NCI-H1417 treated with DMSO at 0.1 percent for 48 hours (cell line): ENCODE measurements around the gene ERICH2.

ENCODE experiments used
- DNase-seq: peaks from one replicate; lab custom pipeline; 2025; lab: John Stamatoyannopoulos, UW

The ERICH2 gene

DNA sequence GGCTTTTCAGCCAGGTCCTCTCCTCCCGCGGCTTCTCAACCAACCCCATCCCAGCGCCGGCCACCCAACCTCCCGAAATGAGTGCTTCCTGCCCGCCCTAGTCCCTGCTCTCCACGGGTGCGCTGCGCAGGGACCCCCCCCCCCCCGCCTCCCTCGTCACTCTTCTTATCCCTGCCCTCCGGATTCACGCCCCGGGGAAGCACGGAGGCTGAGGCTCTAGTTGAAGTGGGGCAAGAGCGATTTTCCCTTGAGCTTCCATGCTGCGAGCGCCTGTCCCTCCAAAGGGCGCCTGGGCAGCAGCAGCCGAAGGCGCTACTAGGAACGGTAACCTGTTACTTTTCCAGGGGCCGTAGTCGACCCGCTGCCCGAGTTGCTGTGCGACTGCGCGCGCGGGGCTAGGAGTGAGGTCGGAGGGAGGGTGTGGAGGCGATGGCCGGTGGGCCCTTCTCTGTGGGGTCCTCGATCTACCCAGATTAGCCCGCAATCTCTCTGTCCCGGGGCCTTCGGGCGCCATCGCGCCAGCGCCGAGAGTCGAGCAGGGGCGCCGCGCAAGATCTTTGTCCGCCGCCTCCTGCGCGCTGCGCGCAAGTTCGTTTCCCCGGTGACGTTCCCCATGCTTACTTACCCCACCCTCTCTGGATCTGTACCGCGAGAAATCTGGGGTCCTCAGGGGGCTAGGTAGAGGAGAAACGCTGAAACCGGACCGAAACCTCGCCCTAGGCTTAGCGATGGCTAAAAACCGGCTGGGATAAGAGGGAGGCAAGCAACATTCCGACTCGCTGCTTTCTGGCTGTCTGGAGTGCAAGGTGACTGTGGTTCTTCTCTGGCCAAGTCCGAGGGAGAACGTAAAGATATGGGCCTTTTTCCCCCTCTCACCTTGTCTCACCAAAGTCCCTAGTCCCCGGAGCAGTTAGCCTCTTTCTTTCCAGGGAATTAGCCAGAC, 47.2 kb downstream of the ERICH2 start:
- DNase-seq = no peak

- no peak for DNase-seq
Measured at GRCh38 chr2:170818036-170818751, 48.0 kb downstream of the ERICH2 start.

GRCh38 chr2:170818752-170819470, 48.7 kb downstream of the ERICH2 start:
- DNase-seq = no peak

GRCh38 chr2:170819680-170820664, 49.8 kb downstream of the ERICH2 start:
- no peak for DNase-seq

DNA sequence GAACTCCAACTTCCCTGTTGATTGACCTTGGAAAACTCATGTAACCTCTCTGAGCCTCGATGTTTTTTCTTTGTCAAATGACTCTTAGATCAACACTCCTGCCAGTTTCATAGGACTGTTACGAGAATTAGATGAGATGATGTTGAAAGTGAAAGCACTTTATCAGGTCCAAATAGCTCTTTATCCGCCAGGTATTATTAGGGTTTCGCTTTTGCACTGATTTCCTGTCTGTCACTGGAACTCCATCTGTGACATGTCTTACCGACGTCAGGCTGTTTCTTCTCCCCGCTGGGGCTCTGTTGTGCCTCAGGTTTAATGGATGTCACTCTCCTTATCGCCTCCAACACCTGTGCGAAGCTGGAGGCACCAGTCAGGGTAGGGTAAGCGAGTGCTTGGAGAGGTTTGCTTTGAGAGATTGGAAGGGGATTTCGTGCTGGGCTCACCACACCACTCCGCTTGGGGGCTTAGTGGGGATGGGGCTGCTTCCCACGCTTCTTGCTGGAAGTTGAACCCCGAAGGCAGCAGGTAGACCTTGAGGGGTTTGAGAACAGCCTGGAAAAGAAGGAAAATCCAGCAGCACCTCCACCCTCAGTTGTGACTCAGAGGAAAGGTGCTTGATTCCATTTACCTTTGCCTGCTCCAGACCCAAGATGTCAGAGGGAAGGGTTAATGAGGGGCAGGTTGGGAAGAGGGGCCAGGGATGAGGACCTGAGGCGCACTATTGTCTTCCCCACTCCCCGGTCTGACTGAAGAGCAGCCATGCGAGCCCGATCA, 50.8 kb downstream of the ERICH2 start:
- no peak for DNase-seq

GRCh38 chr2:170821531-170822289, 51.5 kb downstream of the ERICH2 start:
- no peak for DNase-seq

GRCh38 chr2:170822290-170823087, 52.3 kb downstream of the ERICH2 start:
- no peak for DNase-seq

DNA sequence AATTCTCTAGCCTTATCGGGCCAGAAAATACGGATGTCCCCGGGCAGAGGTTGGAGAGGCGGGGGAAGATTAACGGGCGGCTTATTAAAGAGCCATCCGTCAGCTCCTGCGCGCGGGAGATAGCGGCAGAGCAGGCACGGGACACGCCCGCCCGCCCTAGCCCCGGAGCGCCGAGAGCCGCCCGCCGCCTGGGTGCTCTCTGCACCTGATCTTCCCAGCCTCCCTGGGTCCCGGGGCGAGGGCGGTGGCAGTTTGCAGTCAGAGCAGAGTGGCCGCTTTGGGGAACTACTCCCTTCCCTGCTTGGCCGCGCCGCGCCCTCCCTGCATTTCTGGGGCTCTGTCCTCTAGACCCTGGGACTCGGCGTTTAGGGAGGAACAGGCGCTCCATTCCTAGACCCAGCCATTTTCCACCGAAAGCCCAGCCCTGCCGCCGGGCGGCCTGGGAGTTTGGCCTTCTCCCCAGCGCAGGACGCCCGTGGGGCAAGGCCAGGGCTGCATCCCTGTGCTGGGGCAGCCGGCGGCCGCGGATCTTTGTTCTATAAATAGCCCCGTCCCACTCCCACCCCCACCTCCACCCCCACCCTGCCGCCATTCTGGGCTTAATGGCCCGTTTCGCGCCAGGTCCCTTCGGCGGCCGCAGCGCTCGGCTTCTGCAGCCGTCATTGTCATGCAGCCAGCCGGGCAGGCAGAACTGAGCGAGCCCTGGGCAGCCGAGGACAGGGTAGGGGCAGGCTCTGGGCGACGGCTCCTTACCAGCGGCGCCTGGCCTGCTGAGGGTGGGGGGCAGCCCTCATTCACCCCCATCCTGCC, 53.1 kb downstream of the ERICH2 start:
- DNase-seq = no peak

DNA sequence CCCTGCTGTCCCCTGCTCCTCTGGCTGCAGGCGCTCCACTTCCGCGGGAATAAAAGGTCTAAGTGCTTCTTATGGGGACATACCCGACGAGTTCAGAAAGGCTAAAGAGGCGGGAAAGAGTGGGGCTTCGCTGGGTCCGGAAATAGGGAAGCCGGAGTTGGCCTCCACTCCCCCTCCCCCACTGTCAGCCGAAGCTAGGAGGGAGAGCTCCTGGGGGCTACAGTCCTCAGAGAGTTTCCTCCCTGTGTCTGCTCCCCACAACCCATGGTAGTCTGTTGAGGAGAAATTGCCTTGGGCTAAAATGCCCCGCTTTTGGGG, 53.7 kb downstream of the ERICH2 start:
- no peak for DNase-seq

DNA sequence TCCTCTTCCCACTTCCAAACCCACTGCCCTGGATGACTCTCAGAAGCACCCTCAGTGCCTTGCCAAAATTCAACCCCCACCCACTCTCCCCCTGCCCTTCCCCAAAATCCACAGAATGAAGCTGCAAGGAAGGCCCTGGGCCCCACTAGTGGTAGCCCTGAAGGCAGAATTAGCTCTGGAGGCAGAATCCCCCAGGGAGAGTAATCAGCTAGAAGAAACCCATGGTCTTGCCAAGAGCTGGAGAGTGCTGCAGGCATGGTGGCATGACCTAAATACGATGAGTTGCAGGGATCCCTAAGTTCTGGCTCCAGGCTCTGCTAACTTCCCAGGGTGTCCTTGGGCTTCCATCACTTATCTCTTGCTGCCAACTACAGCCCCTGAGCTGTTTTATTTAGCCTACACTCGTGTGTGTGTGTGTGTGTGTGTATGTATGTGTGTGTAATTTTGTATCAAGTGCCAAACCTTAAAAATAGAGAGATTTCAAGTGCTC, 54.4 kb downstream of the ERICH2 start:
- DNase-seq = no peak

- no peak for DNase-seq
Measured at GRCh38 chr2:170827841-170828532, 57.8 kb downstream of the ERICH2 start.

DNA sequence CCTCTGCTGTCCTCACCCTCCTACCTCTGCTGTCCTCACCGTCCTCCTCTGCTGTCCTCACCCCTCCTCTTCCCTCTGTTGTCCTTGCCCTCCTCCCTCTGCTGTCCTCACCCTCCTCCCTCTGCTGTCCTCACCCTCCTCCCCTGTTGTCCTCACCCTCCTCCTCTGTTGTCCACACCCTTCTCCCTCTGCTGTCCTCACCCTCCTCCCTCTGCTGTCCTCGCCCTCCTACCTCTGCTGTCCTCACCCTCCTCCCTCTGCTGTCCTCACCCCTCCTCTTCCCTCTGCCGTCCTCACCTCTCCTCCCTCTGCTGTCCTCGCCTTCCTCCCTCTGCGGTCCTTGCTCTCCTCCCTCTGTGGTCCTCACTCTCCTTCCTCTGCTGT, 58.3 kb downstream of the ERICH2 start:
- DNase-seq = no peak

DNA sequence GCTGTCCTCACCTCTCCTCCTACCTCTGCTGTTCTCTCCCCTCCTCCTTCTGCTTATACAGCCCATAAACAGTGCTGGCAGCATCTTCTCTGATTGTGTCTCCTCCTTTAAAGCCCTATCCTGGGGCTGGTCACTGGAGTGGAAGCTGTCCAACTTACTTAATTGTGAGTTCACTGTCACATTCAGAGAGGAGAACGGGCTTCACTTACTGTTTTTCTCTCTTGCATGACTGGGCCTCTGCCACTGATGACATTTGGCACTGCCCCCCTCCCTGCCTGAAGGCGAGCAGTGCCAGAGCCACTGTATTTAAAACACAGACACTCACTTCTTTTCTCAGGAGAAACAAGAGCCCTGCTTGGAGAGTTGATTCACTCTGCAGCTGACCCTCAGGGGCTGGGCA, 58.9 kb downstream of the ERICH2 start:
- DNase-seq = no peak

- DNase-seq = no peak
Measured at GRCh38 chr2:170830166-170830565, 60.0 kb downstream of the ERICH2 start.

DNA sequence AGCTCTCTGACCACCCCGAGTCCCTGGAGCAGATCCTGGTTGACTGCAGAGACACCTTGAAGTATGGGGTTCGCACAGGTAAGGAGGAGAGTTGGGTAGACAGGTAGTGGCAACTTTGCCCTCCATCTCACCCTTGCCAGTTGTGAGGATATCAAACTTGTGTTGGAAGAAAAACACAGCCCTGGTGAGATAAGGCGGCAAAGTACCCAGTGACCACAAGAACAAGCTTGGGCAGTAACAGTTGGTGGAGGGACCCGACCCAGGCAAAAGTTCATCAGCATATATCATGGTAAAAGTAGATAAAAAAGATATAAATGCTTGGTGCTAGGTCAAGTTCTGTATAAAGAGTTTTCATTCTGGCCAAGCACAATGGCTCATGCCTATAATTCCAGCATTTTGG, 60.9 kb downstream of the ERICH2 start:
- DNase-seq = no peak

DNA sequence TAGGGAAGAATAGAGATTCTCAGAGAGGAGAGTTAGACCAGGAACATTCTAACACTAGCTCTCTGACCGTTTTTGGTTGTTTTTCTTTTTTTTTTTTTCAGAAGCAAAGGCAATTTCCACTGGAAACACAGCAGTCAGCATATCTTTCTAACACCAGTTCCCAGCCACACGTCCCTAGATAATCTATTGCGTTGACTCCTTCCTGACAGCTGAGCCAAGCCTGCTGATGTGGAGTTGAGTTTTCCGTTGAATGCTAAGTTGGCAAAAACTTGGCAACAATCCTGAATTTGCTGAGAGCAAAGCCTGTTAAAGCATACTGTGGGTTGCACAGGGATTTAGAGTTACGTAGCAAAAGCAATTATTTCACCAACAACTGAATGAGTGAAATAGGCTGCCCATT, 65.8 kb downstream of the ERICH2 start:
- DNase-seq = no peak

GRCh38 chr2:170840717-170841210, 70.6 kb downstream of the ERICH2 start:
- no peak for DNase-seq
